Upper lobe of left lung (tissue), 6 donors: Measurements from ENCODE around the gene HSPA9. TPM values are rescaled to one million over a fixed set of nuclear protein-coding genes. Genes with fewer than 3 reads are reported as not detected.

Source experiments
- ATAC-seq, 2 donors: fragments of 200-7000 bp; cut with Tn5 transposase; one replicate each; pipeline ENCODE4 v1.9.1; 2022; ENCODE audit warnings: mild to moderate bottlenecking in 2 of 2, moderate library complexity in 2 of 2; ENCODE audit not compliant: low FRiP score in 2 of 2
- DNase-seq, 2 donors: peaks; one replicate each; pipeline ENCODE4 v3.0.0-alpha.2; 2019 to 2020
- H3K27ac ChIP-seq, 4 donors: fragments of 200-600 bp; sonication (generic); one replicate each; pipeline ENCODE4 v1.5.1; 2016 to 2019
- H3K27me3 ChIP-seq, 4 donors: fragments of 200-600 bp; sonication (generic); one replicate each; pipeline ENCODE4 v1.5.1; 2017 to 2019
- H3K36me3 ChIP-seq, 4 donors: fragments of 200-600 bp; sonication (generic); one replicate each; pipeline ENCODE4 v1.5.1; 2016 to 2019
- H3K4me1 ChIP-seq, 4 donors: fragments of 200-600 bp; sonication (generic); one replicate each; pipeline ENCODE4 v1.5.1; 2018 to 2019
- H3K4me3 ChIP-seq, 4 donors: fragments of 200-600 bp; sonication (generic); one replicate each; pipeline ENCODE4 v1.5.1; 2017 to 2019; ENCODE audit warnings: mild to moderate bottlenecking in 2 of 4, moderate library complexity in 1 of 4
- H3K9me3 ChIP-seq, 4 donors: fragments of 200-600 bp; sonication (generic); one replicate each; pipeline ENCODE4 v1.5.1; 2018 to 2019
- CTCF ChIP-seq, 6 experiments: fragments of 450-650 bp in 4 of 6; fragments of 200-600 bp in 2 of 6; sonication (generic) in 2 of 6; IDR thresholded peaks; one replicate each; pipeline ENCODE4 v1.5.1; 2016 to 2019; ENCODE audit warnings: antibody characterized with exemption in 6 of 6
- EP300 ChIP-seq, 4 donors: sonication (generic); formaldehyde crosslinking; IDR thresholded peaks; one replicate each; pipeline ENCODE4 v1.5.1; 2017; ENCODE audit warnings: antibody characterized with exemption in 4 of 4, control low read depth in 2 of 4
- POLR2A ChIP-seq, 4 donors: fragments of 450-650 bp; IDR thresholded peaks; one replicate each; pipeline ENCODE4 v1.5.1; 2016 to 2017; ENCODE audit warnings: antibody characterized with exemption in 4 of 4, mild to moderate bottlenecking in 2 of 4
- POLR2AphosphoS5 ChIP-seq, 2 donors: sonication (generic); formaldehyde crosslinking; IDR thresholded peaks; one replicate each; pipeline ENCODE4 v1.5.1; 2017; ENCODE audit warnings: antibody characterized with exemption in 2 of 2
- WGBS, 2 donors: methylation state at CpG; one replicate each; pipeline ENCODE4 v1.1.5; 2017 to 2018; 5-methylcytosine and 5-hydroxymethylcytosine counted together
- total RNA-seq, 6 donors: library from RNA; depleted of rRNA in 4 of 6; stranded (reverse); fragments of >200 nt in 4 of 6; gene quantifications; one replicate each; pipeline versions ENCODE4 v1.1.0 to v1.2.1, GENCODE V29; 2016 to 2021
- donor health status: DM: no; HTN: no; CAD: no; lungs with moderate emphysema.
- donor health status: DM: no; HTN: yes; CAD: no; lungs with severe emphysema.

The HSPA9 gene
- total RNA-seq, 6 donors from 2014 or later: 66.5 to 195 (median 139) TPM

- 83 to 96% methylated on average over 1 of the region's 1 CpG for WGBS, 2 donors
- peaks cover 32 to 63% (median 45%) of the 10 kb centered on the region in 4 donors for H3K36me3 ChIP-seq
- H3K27ac ChIP-seq: no peak overlapping the region
These were observed 21.1 kb downstream of the HSPA9 start for GRCh38 chr5:138554143-138554542.

GRCh38 chr5:138553437-138554095 is 21.6 kb downstream of the HSPA9 start:
- H3K36me3 ChIP-seq: peaks cover 27 to 57% (median 43%) of the 10 kb centered on the region in 4 donors

More at GRCh38 chr5:138554143-138554542, 21.1 kb downstream of the HSPA9 start:
- TF ChIP-seq POLR2AphosphoS5 (IDR thresholded peaks at IDR 0.05): no peak
- no peak for TF ChIP-seq CTCF (IDR thresholded peaks at IDR 0.05)
- no peak for TF ChIP-seq POLR2A (IDR thresholded peaks at IDR 0.05)
- no peak for TF ChIP-seq EP300 (IDR thresholded peaks at IDR 0.05)
- no peak for ATAC-seq
- DNase-seq: no peak
- no peaks in the 10 kb centered on the region for H3K4me1 ChIP-seq
- no peaks in the 10 kb centered on the region for H3K27me3 ChIP-seq
- no peaks in the 10 kb centered on the region for H3K9me3 ChIP-seq
- no peak overlapping the region for H3K4me3 ChIP-seq

GRCh38 chr5:138552657-138553056 is 22.5 kb downstream of the HSPA9 start:
- no peak overlapping the region for H3K4me3 ChIP-seq
- ATAC-seq (peak in 1 of 2 donors; percentile 9), DNase-seq (no peak)
- TF ChIP-seq POLR2A (IDR thresholded peaks at IDR 0.05) (no peak), CTCF (IDR thresholded peaks at IDR 0.05) (no peak), POLR2AphosphoS5 (IDR thresholded peaks at IDR 0.05) (no peak), EP300 (IDR thresholded peaks at IDR 0.05) (no peak)
- H3K4me1 ChIP-seq: no peaks in the 10 kb centered on the region
- H3K27me3 ChIP-seq: no peaks in the 10 kb centered on the region
- no peaks in the 10 kb centered on the region for H3K9me3 ChIP-seq
- WGBS, 2 donors: 88% methylated on average over 4 of the region's 4 CpGs
- H3K36me3 ChIP-seq: peaks cover 21 to 48% (median 34%) of the 10 kb centered on the region in 4 donors
- H3K27ac ChIP-seq: no peak overlapping the region

More at GRCh38 chr5:138553437-138554095, 21.6 kb downstream of the HSPA9 start:
- Histone ChIP-seq H3K9me3 (no peaks in the 10 kb centered on the region), H3K4me3 (no peak overlapping the region), H3K27me3 (no peaks in the 10 kb centered on the region), H3K4me1 (no peaks in the 10 kb centered on the region), H3K27ac (no peak overlapping the region)
- DNase-seq: no peak
- ATAC-seq: no peak
- WGBS, 2 donors: 93 to 95% methylated on average over 5 of the region's 5 CpGs
- TF ChIP-seq EP300 (IDR thresholded peaks at IDR 0.05) (no peak), CTCF (IDR thresholded peaks at IDR 0.05) (no peak), POLR2A (IDR thresholded peaks at IDR 0.05) (no peak), POLR2AphosphoS5 (IDR thresholded peaks at IDR 0.05) (no peak)

GRCh38 chr5:138549414-138549813 is 25.8 kb downstream of the HSPA9 start:
- Histone ChIP-seq H3K4me3 (no peak overlapping the region), H3K36me3 (peaks cover 0 to 15% (median 3%) of the 10 kb centered on the region in 4 donors), H3K4me1 (peaks cover 18 to 25% (median 21%) of the 10 kb centered on the region in 4 donors), H3K9me3 (no peaks in the 10 kb centered on the region), H3K27me3 (no peaks in the 10 kb centered on the region), H3K27ac (no peak overlapping the region)
- ATAC-seq (no peak), DNase-seq (no peak)
- no peak for TF ChIP-seq POLR2A (IDR thresholded peaks at IDR 0.05)
- WGBS, 2 donors: 92 to 95% methylated on average over 5 of the region's 5 CpGs

GRCh38 chr5:138545919-138546562 is 29.2 kb downstream of the HSPA9 start:
- TF ChIP-seq CTCF (IDR thresholded peaks at IDR 0.05): no peak
- no peak for TF ChIP-seq POLR2AphosphoS5 (IDR thresholded peaks at IDR 0.05)
- TF ChIP-seq POLR2A (IDR thresholded peaks at IDR 0.05): no peak
- TF ChIP-seq EP300 (IDR thresholded peaks at IDR 0.05): no peak
- H3K9me3 ChIP-seq: no peaks in the 10 kb centered on the region
- no peaks in the 10 kb centered on the region for H3K27me3 ChIP-seq
- no peaks in the 10 kb centered on the region for H3K36me3 ChIP-seq
- H3K27ac ChIP-seq: no peak overlapping the region
- peaks cover 31 to 41% (median 34%) of the 10 kb centered on the region in 4 donors for H3K4me1 ChIP-seq
- WGBS, 2 donors: 89 to 94% methylated on average over 6 of the region's 6 CpGs
- no peak for DNase-seq
- no peak for ATAC-seq
- no peak overlapping the region for H3K4me3 ChIP-seq
